Measurements from ENCODE around the gene FNDC10.

DNA sequence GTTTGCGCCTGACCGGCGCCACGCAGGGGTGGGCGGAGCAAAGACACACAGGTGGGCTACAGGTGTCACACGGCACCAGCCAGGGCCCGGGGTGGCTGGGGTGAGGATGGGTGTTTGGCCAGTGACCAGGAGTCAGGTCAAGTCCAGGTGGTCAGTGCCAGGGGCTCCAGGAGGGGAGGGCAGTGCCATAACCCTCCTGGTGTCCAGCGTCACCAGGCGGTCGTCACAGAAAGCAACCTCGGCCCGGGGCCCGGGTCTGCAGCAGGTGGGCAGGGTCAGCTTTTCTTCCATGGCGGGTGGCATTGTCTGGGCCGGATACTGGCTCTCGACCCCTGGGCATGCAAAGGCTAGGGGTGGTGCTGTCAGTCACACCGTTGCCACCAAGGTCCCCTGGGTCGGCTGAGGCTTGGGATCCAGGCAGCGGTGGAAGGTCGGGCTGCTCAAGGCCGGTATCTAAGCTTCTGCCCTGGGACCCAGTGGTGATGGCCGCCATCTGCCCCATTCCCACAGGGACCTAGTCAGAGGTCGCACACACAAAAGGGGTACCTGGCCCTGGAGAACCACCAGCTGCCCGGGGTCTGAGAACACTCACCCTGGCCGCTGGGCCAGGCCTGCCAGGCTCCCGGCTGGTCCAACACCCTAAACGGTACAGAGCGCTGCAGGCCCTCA, 1.8 kb downstream of the FNDC10 start:
- TF ChIP-seq, protein P1, sequence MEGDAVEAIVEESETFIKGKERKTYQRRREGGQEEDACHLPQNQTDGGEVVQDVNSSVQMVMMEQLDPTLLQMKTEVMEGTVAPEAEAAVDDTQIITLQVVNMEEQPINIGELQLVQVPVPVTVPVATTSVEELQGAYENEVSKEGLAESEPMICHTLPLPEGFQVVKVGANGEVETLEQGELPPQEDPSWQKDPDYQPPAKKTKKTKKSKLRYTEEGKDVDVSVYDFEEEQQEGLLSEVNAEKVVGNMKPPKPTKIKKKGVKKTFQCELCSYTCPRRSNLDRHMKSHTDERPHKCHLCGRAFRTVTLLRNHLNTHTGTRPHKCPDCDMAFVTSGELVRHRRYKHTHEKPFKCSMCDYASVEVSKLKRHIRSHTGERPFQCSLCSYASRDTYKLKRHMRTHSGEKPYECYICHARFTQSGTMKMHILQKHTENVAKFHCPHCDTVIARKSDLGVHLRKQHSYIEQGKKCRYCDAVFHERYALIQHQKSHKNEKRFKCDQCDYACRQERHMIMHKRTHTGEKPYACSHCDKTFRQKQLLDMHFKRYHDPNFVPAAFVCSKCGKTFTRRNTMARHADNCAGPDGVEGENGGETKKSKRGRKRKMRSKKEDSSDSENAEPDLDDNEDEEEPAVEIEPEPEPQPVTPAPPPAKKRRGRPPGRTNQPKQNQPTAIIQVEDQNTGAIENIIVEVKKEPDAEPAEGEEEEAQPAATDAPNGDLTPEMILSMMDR (IDR thresholded peaks at IDR 0.05; ENCODE audit: insufficient read depth, low read length, poor library complexity, severe bottlenecking): no peak
- no peak for TF ChIP-seq EZH2phosphoT487 (conservative IDR thresholded peaks at IDR 0.05; ENCODE audit: low read length)
